ENCODE measurements around the gene HORMAD2.
A peak's percentile ranks its signal among the peaks of the same experiment; 100 is the strongest.
"Not testable (repeated sequence)": the region's sequence is repeated elsewhere in the genome, so short reads cannot be mapped to it uniquely, and the experiment has no call there.

HORMAD2 gene

GRCh38 chr22:30195245-30196140 lies 115.2 kb downstream of the HORMAD2 start:
- DNase-seq, result no peak

- peak; percentile 47 to 89 for DNase-seq
Observed at GRCh38 chr22:30196141-30196879, 116.0 kb downstream of the HORMAD2 start.

- no peak for DNase-seq
Observed at GRCh38 chr22:30196880-30197336, 116.6 kb downstream of the HORMAD2 start.

GRCh38 chr22:30197389-30197788 lies 117.1 kb downstream of the HORMAD2 start:
- no peak for DNase-seq

GRCh38 chr22:30198152-30198825 lies 118.0 kb downstream of the HORMAD2 start:
- DNase-seq, result no peak

GRCh38 chr22:30198921-30199320 lies 118.7 kb downstream of the HORMAD2 start:
- no peak for DNase-seq

GRCh38 chr22:30200905-30201304 lies 120.6 kb downstream of the HORMAD2 start:
- not testable (repeated sequence) for DNase-seq

GRCh38 chr22:30201945-30202344 lies 121.7 kb downstream of the HORMAD2 start:
- no peak for DNase-seq

- no peak for DNase-seq
Observed at GRCh38 chr22:30202531-30203006, 122.3 kb downstream of the HORMAD2 start.

- no peak for DNase-seq
Observed at GRCh38 chr22:30204015-30204741, 123.9 kb downstream of the HORMAD2 start.

- no peak for DNase-seq
Observed at GRCh38 chr22:30204742-30205111, 124.5 kb downstream of the HORMAD2 start.

GRCh38 chr22:30205281-30206115 lies 125.2 kb downstream of the HORMAD2 start:
- DNase-seq, result peak in 1 of 2 donors; percentile 23

- DNase-seq, result no peak
Observed at GRCh38 chr22:30206944-30207343, 126.7 kb downstream of the HORMAD2 start.

GRCh38 chr22:30208631-30209603 lies 128.7 kb downstream of the HORMAD2 start:
- DNase-seq, result no peak

- DNase-seq, result no peak
Observed at GRCh38 chr22:30209642-30210041, 129.4 kb downstream of the HORMAD2 start.

GRCh38 chr22:30210235-30210909 lies 130.1 kb downstream of the HORMAD2 start:
- DNase-seq, result no peak

- DNase-seq, result no peak
Observed at GRCh38 chr22:30211124-30211820, 131.0 kb downstream of the HORMAD2 start.

GRCh38 chr22:30212363-30212995 lies 132.2 kb downstream of the HORMAD2 start:
- peak in 1 of 2 donors; percentile 61 for DNase-seq

Data from CD4-positive, alpha-beta T cell treated with Interleukin-4 for 1 hour (primary cell).